ENCODE results near the gene TEX10.

GRCh38 chr9:100285080-100285479 lies 67.7 kb downstream of the TEX10 start:
- TF ChIP-seq CTCF (IDR thresholded peaks at IDR 0.05), result no peak
- TF ChIP-seq POLR2A (IDR thresholded peaks at IDR 0.05), result no peak
